Epithelial cell of proximal tubule (primary cell): ENCODE data around the gene LGI4. TPM values are rescaled to one million over a fixed set of nuclear protein-coding genes. Genes with fewer than 3 reads are reported as not detected.
A peak's percentile ranks its signal among the peaks of the same experiment; 100 is the strongest.

Source experiments
- DNase-seq: peaks from one replicate; pipeline ENCODE4 v3.0.0-alpha.2; 2011; ENCODE audit warnings: low read depth
- H3K4me3 ChIP-seq: 2 replicates; pipeline ENCODE4 v1.5.1; 2011; ENCODE audit warnings: low read depth, mild to moderate bottlenecking, low read length
- CTCF ChIP-seq: conservative IDR thresholded peaks from 2 replicates; pipeline ENCODE4 v1.5.1; 2012; ENCODE audit warnings: low read depth, mild to moderate bottlenecking, low read length
- total RNA-seq: library from RNA; depleted of rRNA; stranded (reverse); fragments of >200 nt; gene quantifications from 2 replicates; pipeline ENCODE4 v1.2.3, GENCODE V29; 2015

LGI4 gene
- total RNA-seq, 1 donor from 2014 or later, result not detected

- no peak for DNase-seq
- no peak for TF ChIP-seq CTCF
- H3K4me3 ChIP-seq, result no peak overlapping the region
Observed at GRCh38 chr19:35160629-35161433, 26.0 kb upstream of the LGI4 start.

GRCh38 chr19:35159606-35160005 is 24.7 kb upstream of the LGI4 start:
- no peak overlapping the region for H3K4me3 ChIP-seq
- DNase-seq, result no peak
- TF ChIP-seq CTCF, result no peak

GRCh38 chr19:35157431-35157830 is 22.6 kb upstream of the LGI4 start:
- DNase-seq, result no peak
- H3K4me3 ChIP-seq, result no peak overlapping the region
- no peak for TF ChIP-seq CTCF

GRCh38 chr19:35156673-35157014 is 21.8 kb upstream of the LGI4 start:
- H3K4me3 ChIP-seq, result no peak overlapping the region
- no peak for DNase-seq
- TF ChIP-seq CTCF, result no peak

- TF ChIP-seq CTCF, result no peak
- no peak overlapping the region for H3K4me3 ChIP-seq
Observed at GRCh38 chr19:35155981-35156672, 21.3 kb upstream of the LGI4 start.

GRCh38 chr19:35155441-35155840 is 20.6 kb upstream of the LGI4 start:
- peak overlapping the region; percentile 70 for H3K4me3 ChIP-seq
- no peak for TF ChIP-seq CTCF
- no peak for DNase-seq

More at GRCh38 chr19:35155981-35156672, 21.3 kb upstream of the LGI4 start:
- DNase-seq, result no peak
